SK-N-SH treated with all-trans-retinoic acid at 6 μM for 48 hours (cell line): Measurements from ENCODE around the gene EDIL3.

ENCODE experiments used
- ARNTL ChIP-seq: fragments of 450-650 bp; formaldehyde crosslinking; IDR thresholded peaks from 2 replicates; pipeline ENCODE4 v1.5.0; 2020; ENCODE audit warnings: low read depth, mild to moderate bottlenecking, moderate library complexity, borderline replicate concordance
- BACH2 ChIP-seq: fragments of 250-450 bp; sonication (Bioruptor Pico); IDR thresholded peaks from 2 replicates; pipeline ENCODE4 v1.9.0; 2021; ENCODE audit warnings: mild to moderate bottlenecking, borderline replicate concordance
- CREB5 ChIP-seq: fragments of 250-450 bp; sonication (Bioruptor Pico); IDR thresholded peaks from 2 replicates; pipeline ENCODE4 v1.5.1; 2020; ENCODE audit warnings: low read depth, mild to moderate bottlenecking, moderate library complexity
- CSDC2 ChIP-seq: fragments of 250-450 bp; sonication (Bioruptor Pico); IDR thresholded peaks from 2 replicates; pipeline ENCODE4 v1.5.0; 2020; ENCODE audit warnings: mild to moderate bottlenecking, moderate library complexity
- ESRRG ChIP-seq: fragments of 250-450 bp; sonication (Bioruptor Pico); IDR thresholded peaks from 2 replicates; pipeline ENCODE4 v1.6.1; 2021; ENCODE audit warnings: mild to moderate bottlenecking
- OSR1 ChIP-seq: fragments of 250-450 bp; sonication (Bioruptor Pico); IDR thresholded peaks from 2 replicates; pipeline ENCODE4 v1.8.0; 2022; ENCODE audit warnings: moderate library complexity, mild to moderate bottlenecking, inconsistent platforms
- ZFP30 ChIP-seq: fragments of 450-650 bp; formaldehyde crosslinking; IDR thresholded peaks from 2 replicates; pipeline ENCODE4 v1.5.0; 2022; ENCODE audit warnings: mild to moderate bottlenecking, moderate library complexity
- TF ChIP-seq, protein P1 (sequence below): fragments of 250-450 bp; sonication (Bioruptor Pico); IDR thresholded peaks from 2 replicates; pipeline ENCODE4 v1.8.0; 2021; ENCODE audit warnings: low read depth, mild to moderate bottlenecking, moderate library complexity, borderline replicate concordance
- TF ChIP-seq, protein P2 (sequence below): fragments of 250-450 bp; sonication (Bioruptor Pico); IDR thresholded peaks from 2 replicates; pipeline ENCODE4 v1.8.0; 2020; ENCODE audit warnings: mild to moderate bottlenecking, moderate library complexity, borderline replicate concordance
- TF ChIP-seq, protein P3 (sequence below): fragments of 250-450 bp; sonication (Bioruptor Pico); IDR thresholded peaks from 2 replicates; pipeline ENCODE4 v1.5.1; 2021; ENCODE audit warnings: mild to moderate bottlenecking, moderate library complexity

GRCh38 chr5:84045964-84046363 lies 338.7 kb downstream of the EDIL3 start:
- TF ChIP-seq ESRRG (CRISPR knock-in tag): no peak
- TF ChIP-seq ARNTL (CRISPR knock-in tag): no peak
- TF ChIP-seq, protein P1, sequence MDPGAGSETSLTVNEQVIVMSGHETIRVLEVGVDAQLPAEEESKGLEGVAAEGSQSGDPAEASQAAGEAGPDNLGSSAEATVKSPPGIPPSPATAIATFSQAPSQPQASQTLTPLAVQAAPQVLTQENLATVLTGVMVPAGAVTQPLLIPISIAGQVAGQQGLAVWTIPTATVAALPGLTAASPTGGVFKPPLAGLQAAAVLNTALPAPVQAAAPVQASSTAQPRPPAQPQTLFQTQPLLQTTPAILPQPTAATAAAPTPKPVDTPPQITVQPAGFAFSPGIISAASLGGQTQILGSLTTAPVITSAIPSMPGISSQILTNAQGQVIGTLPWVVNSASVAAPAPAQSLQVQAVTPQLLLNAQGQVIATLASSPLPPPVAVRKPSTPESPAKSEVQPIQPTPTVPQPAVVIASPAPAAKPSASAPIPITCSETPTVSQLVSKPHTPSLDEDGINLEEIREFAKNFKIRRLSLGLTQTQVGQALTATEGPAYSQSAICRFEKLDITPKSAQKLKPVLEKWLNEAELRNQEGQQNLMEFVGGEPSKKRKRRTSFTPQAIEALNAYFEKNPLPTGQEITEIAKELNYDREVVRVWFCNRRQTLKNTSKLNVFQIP (CRISPR knock-in tag): no peak
- no peak for TF ChIP-seq CSDC2 (CRISPR knock-in tag)
- TF ChIP-seq, protein P2, sequence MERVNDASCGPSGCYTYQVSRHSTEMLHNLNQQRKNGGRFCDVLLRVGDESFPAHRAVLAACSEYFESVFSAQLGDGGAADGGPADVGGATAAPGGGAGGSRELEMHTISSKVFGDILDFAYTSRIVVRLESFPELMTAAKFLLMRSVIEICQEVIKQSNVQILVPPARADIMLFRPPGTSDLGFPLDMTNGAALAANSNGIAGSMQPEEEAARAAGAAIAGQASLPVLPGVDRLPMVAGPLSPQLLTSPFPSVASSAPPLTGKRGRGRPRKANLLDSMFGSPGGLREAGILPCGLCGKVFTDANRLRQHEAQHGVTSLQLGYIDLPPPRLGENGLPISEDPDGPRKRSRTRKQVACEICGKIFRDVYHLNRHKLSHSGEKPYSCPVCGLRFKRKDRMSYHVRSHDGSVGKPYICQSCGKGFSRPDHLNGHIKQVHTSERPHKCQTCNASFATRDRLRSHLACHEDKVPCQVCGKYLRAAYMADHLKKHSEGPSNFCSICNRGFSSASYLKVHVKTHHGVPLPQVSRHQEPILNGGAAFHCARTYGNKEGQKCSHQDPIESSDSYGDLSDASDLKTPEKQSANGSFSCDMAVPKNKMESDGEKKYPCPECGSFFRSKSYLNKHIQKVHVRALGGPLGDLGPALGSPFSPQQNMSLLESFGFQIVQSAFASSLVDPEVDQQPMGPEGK: no peak
- TF ChIP-seq OSR1: no peak
- TF ChIP-seq, protein P3, sequence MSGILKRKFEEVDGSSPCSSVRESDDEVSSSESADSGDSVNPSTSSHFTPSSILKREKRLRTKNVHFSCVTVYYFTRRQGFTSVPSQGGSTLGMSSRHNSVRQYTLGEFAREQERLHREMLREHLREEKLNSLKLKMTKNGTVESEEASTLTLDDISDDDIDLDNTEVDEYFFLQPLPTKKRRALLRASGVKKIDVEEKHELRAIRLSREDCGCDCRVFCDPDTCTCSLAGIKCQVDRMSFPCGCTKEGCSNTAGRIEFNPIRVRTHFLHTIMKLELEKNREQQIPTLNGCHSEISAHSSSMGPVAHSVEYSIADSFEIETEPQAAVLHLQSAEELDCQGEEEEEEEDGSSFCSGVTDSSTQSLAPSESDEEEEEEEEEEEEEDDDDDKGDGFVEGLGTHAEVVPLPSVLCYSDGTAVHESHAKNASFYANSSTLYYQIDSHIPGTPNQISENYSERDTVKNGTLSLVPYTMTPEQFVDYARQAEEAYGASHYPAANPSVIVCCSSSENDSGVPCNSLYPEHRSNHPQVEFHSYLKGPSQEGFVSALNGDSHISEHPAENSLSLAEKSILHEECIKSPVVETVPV (CRISPR knock-in tag): no peak
- no peak for TF ChIP-seq BACH2 (CRISPR knock-in tag)
- no peak for TF ChIP-seq CREB5
- no peak for TF ChIP-seq ZFP30 (CRISPR knock-in tag)
